GM19351 (cell line): ENCODE measurements around the gene NTRK2.

Experiments used
- ATAC-seq: cut with Tn5 transposase; IDR thresholded peaks from one replicate; pipeline ENCODE4 v1.9.1; 2021; ENCODE audit warnings: mild to moderate bottlenecking, moderate library complexity; ENCODE audit not compliant: unreplicated experiment

Gene NTRK2

DNA sequence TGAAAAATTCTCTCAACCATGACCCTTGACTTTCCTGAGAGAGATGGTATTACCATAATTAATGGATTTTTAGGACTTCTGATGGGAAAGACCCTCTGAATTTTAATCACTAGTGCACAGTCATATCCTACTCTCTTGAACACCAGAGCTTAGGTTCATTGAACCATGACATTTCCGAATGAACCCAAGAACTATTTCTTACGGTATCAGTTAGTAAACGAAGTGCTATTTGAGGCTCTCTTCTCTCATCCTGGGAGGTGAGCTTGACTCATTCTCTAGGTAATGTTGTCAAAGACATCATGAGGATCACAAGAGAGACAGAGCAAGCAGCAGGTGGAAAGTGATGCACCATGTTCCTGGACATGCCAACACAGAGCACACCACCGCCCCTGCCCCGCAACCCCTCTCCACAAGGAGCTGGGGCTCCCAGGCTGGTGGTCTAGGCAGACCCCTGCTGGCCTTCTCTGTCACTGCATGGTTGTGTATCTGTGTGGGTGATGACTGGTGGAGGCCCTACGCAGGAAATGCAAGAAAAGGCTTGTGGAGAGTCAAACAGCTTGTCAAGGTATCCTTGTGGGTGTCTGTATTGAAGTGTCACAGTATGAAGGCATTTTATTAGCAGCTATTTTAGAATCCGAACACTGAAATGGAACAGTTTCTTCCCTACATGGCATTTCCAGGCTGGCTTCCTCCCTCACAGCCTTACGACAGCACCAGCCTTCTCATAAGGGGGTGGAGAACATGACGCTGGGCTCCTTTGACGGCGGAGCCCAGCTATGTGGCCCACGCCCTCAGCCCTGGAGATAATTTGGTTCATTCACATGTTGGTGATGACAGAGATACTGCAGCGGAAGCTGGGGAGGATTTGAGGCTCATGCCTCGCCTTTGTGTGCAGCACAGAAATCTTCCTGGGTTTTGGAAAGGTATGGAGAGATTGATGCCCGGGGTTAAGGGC, 297.6 kb downstream of the NTRK2 start:
- ATAC-seq, result no peak

- no peak for ATAC-seq
Measured at GRCh38 chr9:84969084-84969483, 299.6 kb downstream of the NTRK2 start.

- ATAC-seq, result no peak
Measured at GRCh38 chr9:84969736-84970135, 300.2 kb downstream of the NTRK2 start.

DNA sequence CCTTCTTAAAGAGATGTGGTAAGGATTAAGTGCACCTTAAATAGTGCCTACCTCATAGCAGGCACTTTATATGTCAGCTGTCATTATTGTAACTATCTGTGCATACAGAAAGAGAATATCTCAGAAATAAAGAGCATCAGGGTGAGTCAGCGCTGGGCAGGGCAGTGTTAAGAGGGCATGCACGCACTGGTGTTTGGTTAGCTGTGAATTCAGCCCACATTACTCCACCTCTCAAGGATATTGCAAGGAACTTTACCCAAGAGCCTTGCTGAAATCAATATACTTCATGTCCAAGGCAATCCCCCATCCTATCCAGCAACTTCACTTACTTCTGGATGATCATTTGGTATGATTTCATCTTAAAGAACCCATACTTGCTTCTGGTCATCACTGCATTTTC, 300.9 kb downstream of the NTRK2 start:
- ATAC-seq, result no peak

DNA sequence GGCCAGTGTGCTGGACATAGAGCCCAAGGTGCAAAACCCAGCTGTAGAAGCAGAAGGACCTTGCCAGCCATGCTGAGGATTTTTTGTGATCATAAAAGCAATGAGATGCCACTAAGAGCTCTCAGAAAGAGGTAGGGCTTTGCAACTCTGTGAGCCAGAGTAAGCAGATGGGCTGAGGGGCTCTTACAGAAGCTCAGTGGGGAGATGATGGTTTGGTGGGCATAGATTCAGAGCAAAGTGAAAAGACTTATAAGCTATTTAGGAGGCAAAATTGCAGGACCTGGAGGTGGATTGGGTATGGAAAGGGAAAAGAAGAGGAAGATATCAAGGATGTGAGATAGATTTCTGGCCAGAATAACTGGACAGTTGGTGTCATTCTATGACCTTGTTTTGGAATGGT, 302.0 kb downstream of the NTRK2 start:
- no peak for ATAC-seq

- no peak for ATAC-seq
Measured at GRCh38 chr9:84974258-84974657, 304.7 kb downstream of the NTRK2 start.

DNA sequence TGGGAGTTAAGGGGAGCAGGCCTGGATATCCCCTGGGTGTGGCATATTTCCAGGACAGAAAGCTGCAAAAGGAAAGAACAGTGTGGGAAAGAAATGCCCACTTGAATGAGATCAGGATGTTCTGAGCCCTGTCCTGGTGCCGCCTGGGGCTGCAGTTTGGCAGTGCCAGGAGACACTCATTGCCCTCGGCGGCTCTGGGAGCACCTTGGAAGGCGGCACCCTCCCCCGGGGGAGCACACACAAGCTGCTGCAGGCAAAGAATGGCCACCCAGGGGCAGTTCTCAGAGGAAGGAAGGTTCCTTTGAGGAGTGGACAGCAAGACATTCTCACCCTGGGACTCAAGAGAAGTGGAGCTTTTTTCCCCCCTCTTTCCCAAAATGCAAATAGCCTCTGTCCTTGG, 305.3 kb downstream of the NTRK2 start:
- no peak for ATAC-seq

GRCh38 chr9:84975926-84976325, 306.4 kb downstream of the NTRK2 start:
- ATAC-seq, result no peak

- no peak for ATAC-seq
Measured at GRCh38 chr9:84978661-84979060, 309.1 kb downstream of the NTRK2 start.

DNA sequence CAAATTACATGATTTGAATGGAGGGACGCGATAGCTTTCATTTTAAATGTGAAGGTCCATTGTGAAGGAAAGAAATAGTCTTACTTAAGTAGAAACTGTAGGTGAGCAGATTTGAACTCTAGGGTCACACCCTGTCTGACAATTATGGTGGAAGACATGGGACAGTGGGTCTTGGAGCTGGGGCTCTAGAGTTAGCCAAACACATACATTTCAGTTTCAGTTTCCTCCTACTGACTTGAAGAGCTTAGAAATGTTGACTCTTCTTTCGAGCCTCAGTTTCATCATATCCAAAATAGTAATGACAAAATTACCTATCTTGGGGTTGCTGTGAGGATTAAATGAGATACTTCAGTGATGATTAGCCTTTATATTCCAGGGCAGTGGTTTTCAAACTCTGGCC, 314.2 kb downstream of the NTRK2 start:
- ATAC-seq, result no peak

- ATAC-seq, result no peak
Measured at GRCh38 chr9:84988621-84989020, 319.1 kb downstream of the NTRK2 start.

- ATAC-seq, result no peak
Measured at GRCh38 chr9:84990416-84990815, 320.9 kb downstream of the NTRK2 start.

GRCh38 chr9:84990850-84991513, 321.5 kb downstream of the NTRK2 start:
- no peak for ATAC-seq

DNA sequence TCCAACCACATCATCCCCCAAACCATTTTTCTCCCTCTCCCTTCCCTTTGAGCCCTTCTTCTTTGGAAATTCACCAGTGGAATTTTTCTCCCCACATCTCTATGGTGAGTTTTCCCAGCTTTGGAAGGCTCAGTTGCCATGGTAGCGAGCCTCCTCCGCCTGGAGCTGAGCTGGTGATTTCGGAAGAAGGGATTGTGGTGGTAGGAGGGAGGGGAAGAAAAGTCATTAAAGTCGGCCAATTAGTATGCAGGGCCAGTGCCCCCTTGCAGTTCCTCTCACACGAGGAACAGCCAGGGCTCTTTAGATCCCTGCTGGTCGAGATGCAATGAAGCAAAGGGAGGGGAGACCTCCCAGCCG, 322.0 kb downstream of the NTRK2 start:
- ATAC-seq, result no peak

- no peak for ATAC-seq
Measured at GRCh38 chr9:84992381-84992780, 322.9 kb downstream of the NTRK2 start.

DNA sequence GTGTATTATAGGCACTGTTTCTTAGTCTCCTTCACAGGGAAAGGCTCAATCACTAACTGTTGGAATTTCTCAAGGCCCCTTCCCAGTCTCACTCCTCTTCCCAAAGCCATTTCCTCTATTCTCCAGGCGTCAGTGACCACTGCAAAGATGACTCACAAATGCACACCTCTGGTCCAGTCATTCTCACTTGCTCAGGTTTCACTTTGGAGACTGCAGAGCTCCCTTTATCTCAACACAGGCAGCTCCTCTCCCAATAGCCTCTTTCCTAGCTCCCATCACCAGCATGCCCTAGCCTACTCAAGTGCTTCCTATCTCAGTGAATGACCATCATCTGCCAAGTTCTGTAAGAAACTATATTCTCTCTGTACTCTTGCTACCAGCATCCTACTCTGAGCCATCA, 323.6 kb downstream of the NTRK2 start:
- ATAC-seq, result no peak

DNA sequence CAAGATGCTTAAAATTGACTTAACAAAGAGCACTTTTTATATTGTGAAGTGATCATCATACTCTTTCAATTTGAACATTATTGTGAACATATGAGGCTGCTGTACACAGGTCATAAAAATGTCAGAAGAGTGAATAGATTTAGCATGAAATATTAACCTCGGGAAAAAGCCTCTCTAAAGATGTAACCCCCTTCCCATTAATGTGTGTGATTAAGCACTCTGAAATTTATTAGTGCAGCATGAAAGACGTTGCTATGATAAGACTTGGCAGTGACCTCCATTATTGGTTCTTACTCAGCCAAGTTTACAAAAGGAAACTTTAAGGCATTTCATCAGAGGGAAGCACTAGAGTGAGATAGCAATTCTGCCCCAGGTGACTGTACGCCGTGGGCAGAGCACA, 326.5 kb downstream of the NTRK2 start:
- no peak for ATAC-seq

GRCh38 chr9:84996716-84997115, 327.2 kb downstream of the NTRK2 start:
- ATAC-seq, result no peak

DNA sequence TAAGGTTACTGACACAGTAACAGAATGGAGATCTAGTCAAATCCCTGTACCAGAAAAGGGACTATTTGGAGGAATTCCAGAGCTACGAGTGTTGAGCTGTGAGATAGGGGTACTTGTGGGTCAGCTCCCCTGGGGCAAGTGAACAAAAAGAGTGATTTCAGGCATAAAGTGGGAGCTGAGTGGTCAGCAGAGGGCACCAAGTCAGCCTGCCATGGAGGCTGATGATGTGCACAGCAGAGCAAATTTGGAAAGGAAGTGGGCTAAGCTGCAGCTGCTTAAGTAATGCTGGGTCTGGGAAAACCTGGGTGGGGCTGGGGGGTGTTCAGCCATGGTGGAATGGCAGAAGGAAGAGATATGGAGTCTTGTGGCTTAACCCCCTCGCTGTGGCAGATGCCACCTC, 327.9 kb downstream of the NTRK2 start:
- ATAC-seq, result no peak

DNA sequence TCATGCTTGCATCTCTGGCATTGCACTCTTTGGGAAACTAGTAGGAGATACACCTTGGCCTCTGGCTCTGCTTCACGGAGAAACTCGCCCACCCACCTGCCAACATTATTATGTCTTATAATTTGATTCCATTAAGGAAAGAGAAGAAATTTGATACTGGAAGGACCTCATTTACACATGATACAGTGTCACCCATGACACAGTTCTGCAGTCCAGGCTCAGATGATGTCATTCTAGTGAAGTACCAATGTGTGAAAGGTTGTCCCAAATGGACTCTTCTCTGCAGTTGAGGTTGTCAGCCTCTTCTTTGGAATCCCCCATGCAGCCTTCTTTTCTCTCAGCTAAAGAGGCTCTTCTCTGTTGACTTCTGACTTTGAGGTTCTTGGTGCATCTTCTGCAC, 329.1 kb downstream of the NTRK2 start:
- ATAC-seq, result no peak

DNA sequence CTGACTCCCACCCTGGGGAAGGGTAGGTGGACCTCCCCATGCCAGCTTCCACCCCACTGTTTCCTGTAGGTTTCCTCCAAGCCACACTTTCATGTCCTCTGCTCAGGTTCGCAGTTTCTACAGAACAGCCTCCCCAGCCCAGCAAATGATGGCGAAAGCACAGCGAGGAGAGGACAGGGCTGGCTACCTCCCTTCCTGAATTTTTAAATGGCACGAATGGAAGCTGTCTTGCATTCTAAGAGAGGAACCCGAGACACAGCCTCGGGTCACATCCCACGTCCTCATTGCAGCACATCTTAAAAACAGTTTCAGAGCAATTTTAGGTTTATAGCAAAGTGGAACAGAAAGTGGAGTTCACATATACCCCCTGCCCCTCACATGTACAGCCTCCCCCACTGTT, 330.3 kb downstream of the NTRK2 start:
- ATAC-seq, result no peak

- no peak for ATAC-seq
Measured at GRCh38 chr9:85001925-85002324, 332.4 kb downstream of the NTRK2 start.
